ENCODE results near the gene C1QTNF5.

DNA sequence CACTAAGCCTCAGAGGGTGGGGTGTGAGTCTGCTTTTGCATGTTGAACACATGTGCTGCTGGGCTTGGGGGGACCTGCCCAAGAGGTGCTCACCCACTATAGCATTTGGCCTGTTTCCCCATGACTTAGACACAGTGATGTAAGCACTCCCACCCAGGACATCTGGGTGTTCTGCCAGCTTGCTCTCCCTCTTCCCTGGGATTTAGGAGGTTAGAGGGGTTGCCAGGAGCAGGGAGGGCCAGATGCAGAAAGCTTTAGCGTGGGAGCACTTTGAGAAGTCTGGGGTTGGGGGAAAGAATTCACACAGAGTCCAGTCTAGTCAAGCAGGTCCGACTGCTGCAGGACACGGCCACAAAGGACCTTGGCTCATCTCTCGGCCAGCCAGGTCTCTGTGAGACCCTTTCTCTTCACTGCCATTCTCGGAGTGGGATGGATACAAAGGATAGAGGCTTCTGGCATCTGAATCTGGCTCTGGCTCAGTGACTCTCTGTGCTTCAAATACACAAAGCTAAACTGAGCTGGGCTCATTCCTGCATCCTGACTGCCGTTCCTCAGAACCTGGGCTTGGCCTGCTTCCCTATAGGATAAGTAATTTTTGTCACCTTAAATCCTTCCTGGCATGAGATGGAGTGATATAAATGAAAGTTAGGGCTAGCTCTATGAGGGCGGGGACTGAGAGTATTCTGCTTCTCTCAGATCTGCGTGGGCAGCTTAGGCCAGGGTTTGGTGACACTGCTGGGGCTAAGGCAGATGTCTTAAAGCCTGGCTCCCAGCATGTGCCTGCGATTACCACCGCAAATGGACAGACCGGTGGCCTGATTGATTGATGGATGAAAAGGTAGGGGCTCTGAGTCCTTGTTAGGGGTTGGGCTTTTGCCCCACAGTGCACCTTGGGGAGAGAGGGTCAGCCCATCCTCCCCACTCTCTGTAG is 26.3 kb upstream of the C1QTNF5 start:
- TF ChIP-seq, protein P1, sequence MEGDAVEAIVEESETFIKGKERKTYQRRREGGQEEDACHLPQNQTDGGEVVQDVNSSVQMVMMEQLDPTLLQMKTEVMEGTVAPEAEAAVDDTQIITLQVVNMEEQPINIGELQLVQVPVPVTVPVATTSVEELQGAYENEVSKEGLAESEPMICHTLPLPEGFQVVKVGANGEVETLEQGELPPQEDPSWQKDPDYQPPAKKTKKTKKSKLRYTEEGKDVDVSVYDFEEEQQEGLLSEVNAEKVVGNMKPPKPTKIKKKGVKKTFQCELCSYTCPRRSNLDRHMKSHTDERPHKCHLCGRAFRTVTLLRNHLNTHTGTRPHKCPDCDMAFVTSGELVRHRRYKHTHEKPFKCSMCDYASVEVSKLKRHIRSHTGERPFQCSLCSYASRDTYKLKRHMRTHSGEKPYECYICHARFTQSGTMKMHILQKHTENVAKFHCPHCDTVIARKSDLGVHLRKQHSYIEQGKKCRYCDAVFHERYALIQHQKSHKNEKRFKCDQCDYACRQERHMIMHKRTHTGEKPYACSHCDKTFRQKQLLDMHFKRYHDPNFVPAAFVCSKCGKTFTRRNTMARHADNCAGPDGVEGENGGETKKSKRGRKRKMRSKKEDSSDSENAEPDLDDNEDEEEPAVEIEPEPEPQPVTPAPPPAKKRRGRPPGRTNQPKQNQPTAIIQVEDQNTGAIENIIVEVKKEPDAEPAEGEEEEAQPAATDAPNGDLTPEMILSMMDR (IDR thresholded peaks at IDR 0.05; ENCODE audit: poor library complexity, severe bottlenecking) = no peak
- TF ChIP-seq POLR2AphosphoS5 (IDR thresholded peaks at IDR 0.05) (no peak), EZH2 (IDR thresholded peaks at IDR 0.05; ENCODE audit: borderline replicate concordance, insufficient read depth, low read length, poor library complexity, severe bottlenecking) (no peak), RAD21 (conservative IDR thresholded peaks at IDR 0.05) (no peak), EP300 (conservative IDR thresholded peaks at IDR 0.05; ENCODE audit: poor library complexity, severe bottlenecking) (no peak), TAF1 (IDR thresholded peaks at IDR 0.05; ENCODE audit: low read depth) (no peak), MXI1 (conservative IDR thresholded peaks at IDR 0.05; ENCODE audit: poor library complexity, severe bottlenecking) (no peak), SMC3 (conservative IDR thresholded peaks at IDR 0.05; ENCODE audit: poor library complexity) (no peak)
- TF ChIP-seq, protein P2, sequence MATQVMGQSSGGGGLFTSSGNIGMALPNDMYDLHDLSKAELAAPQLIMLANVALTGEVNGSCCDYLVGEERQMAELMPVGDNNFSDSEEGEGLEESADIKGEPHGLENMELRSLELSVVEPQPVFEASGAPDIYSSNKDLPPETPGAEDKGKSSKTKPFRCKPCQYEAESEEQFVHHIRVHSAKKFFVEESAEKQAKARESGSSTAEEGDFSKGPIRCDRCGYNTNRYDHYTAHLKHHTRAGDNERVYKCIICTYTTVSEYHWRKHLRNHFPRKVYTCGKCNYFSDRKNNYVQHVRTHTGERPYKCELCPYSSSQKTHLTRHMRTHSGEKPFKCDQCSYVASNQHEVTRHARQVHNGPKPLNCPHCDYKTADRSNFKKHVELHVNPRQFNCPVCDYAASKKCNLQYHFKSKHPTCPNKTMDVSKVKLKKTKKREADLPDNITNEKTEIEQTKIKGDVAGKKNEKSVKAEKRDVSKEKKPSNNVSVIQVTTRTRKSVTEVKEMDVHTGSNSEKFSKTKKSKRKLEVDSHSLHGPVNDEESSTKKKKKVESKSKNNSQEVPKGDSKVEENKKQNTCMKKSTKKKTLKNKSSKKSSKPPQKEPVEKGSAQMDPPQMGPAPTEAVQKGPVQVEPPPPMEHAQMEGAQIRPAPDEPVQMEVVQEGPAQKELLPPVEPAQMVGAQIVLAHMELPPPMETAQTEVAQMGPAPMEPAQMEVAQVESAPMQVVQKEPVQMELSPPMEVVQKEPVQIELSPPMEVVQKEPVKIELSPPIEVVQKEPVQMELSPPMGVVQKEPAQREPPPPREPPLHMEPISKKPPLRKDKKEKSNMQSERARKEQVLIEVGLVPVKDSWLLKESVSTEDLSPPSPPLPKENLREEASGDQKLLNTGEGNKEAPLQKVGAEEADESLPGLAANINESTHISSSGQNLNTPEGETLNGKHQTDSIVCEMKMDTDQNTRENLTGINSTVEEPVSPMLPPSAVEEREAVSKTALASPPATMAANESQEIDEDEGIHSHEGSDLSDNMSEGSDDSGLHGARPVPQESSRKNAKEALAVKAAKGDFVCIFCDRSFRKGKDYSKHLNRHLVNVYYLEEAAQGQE (IDR thresholded peaks at IDR 0.05; ENCODE audit: borderline replicate concordance) = no peak
